ENCODE data around the gene ITGAE.

GRCh38 chr17:3692346-3692745, 108.6 kb downstream of the ITGAE start:
- TF ChIP-seq, protein P1, sequence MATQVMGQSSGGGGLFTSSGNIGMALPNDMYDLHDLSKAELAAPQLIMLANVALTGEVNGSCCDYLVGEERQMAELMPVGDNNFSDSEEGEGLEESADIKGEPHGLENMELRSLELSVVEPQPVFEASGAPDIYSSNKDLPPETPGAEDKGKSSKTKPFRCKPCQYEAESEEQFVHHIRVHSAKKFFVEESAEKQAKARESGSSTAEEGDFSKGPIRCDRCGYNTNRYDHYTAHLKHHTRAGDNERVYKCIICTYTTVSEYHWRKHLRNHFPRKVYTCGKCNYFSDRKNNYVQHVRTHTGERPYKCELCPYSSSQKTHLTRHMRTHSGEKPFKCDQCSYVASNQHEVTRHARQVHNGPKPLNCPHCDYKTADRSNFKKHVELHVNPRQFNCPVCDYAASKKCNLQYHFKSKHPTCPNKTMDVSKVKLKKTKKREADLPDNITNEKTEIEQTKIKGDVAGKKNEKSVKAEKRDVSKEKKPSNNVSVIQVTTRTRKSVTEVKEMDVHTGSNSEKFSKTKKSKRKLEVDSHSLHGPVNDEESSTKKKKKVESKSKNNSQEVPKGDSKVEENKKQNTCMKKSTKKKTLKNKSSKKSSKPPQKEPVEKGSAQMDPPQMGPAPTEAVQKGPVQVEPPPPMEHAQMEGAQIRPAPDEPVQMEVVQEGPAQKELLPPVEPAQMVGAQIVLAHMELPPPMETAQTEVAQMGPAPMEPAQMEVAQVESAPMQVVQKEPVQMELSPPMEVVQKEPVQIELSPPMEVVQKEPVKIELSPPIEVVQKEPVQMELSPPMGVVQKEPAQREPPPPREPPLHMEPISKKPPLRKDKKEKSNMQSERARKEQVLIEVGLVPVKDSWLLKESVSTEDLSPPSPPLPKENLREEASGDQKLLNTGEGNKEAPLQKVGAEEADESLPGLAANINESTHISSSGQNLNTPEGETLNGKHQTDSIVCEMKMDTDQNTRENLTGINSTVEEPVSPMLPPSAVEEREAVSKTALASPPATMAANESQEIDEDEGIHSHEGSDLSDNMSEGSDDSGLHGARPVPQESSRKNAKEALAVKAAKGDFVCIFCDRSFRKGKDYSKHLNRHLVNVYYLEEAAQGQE (IDR thresholded peaks at IDR 0.05; ENCODE audit: insufficient read depth in 1 of 2, low read depth in 2 of 2, low read length in 1 of 2), result no peak
- TF ChIP-seq, protein P2, sequence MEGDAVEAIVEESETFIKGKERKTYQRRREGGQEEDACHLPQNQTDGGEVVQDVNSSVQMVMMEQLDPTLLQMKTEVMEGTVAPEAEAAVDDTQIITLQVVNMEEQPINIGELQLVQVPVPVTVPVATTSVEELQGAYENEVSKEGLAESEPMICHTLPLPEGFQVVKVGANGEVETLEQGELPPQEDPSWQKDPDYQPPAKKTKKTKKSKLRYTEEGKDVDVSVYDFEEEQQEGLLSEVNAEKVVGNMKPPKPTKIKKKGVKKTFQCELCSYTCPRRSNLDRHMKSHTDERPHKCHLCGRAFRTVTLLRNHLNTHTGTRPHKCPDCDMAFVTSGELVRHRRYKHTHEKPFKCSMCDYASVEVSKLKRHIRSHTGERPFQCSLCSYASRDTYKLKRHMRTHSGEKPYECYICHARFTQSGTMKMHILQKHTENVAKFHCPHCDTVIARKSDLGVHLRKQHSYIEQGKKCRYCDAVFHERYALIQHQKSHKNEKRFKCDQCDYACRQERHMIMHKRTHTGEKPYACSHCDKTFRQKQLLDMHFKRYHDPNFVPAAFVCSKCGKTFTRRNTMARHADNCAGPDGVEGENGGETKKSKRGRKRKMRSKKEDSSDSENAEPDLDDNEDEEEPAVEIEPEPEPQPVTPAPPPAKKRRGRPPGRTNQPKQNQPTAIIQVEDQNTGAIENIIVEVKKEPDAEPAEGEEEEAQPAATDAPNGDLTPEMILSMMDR (IDR thresholded peaks at IDR 0.05), result no peak; the same call in 1 of the 2 replicates
- no peak for TF ChIP-seq TCF7L2 (IDR thresholded peaks at IDR 0.05; ENCODE audit: low read depth, low read length)

All from Panc1 (cell line).